H9 (cell line): ENCODE data around the gene HYDIN. TPM values are rescaled to one million over a fixed set of nuclear protein-coding genes. Genes with fewer than 3 reads are reported as not detected.

Experiments
- DNase-seq: peaks from one replicate; pipeline ENCODE4 v3.0.0-alpha.2; 2017
- H2AFZ ChIP-seq: one replicate; pipeline ENCODE4 v1.6.1; 2013; ENCODE audit warnings: mild to moderate bottlenecking, low read length, control low read depth, moderate library complexity
- H2AK5ac ChIP-seq: 2 replicates; pipeline ENCODE4 v1.6.1; 2013; ENCODE audit warnings: low read length, control low read depth, mixed read lengths; ENCODE audit not compliant: insufficient read length
- H2BK120ac ChIP-seq: one replicate; pipeline ENCODE4 v1.6.1; 2013; ENCODE audit warnings: low read depth, mild to moderate bottlenecking, low read length, control low read depth, inconsistent platforms; ENCODE audit not compliant: poor library complexity, severe bottlenecking
- H2BK12ac ChIP-seq: 2 replicates; pipeline ENCODE4 v1.6.1; 2013; ENCODE audit warnings: low read length, control low read depth, mixed read lengths, low read depth; ENCODE audit not compliant: insufficient read length
- H2BK15ac ChIP-seq: 2 replicates; pipeline ENCODE4 v1.6.1; 2013; ENCODE audit warnings: low read depth, low read length, control low read depth
- H2BK20ac ChIP-seq: one replicate; pipeline ENCODE4 v1.6.1; 2013; ENCODE audit warnings: low read depth, mild to moderate bottlenecking, low read length, control low read depth, inconsistent platforms; ENCODE audit not compliant: poor library complexity, severe bottlenecking
- H2BK5ac ChIP-seq: 2 replicates; pipeline ENCODE4 v1.6.1; 2013; ENCODE audit warnings: low read length, control low read depth, mixed read lengths; ENCODE audit not compliant: insufficient read length
- H3K14ac ChIP-seq: 2 replicates; pipeline ENCODE4 v1.6.1; 2013; ENCODE audit warnings: low read length, control low read depth; ENCODE audit not compliant: insufficient read depth
- H3K18ac ChIP-seq: 2 replicates; pipeline ENCODE4 v1.6.1; 2013; ENCODE audit warnings: low read depth, mild to moderate bottlenecking, mixed read lengths, low read length, control low read depth; ENCODE audit not compliant: insufficient read length
- H3K23ac ChIP-seq: 2 replicates; pipeline ENCODE4 v1.6.1; 2013; ENCODE audit warnings: low read length, control low read depth, mixed read lengths, low read depth; ENCODE audit not compliant: insufficient read length
- H3K23me2 ChIP-seq: 2 replicates; pipeline ENCODE4 v1.6.1; 2013; ENCODE audit warnings: low read depth, mild to moderate bottlenecking, mixed read lengths, low read length, control low read depth; ENCODE audit not compliant: insufficient read length, poor library complexity, severe bottlenecking
- H3K27ac ChIP-seq: 2 replicates; pipeline ENCODE4 v1.5.1; 2013; ENCODE audit warnings: low read length, control low read depth, mixed read lengths, low read depth; ENCODE audit not compliant: insufficient read length
- H3K27me3 ChIP-seq: 2 replicates; pipeline ENCODE4 v1.6.1; 2013; ENCODE audit warnings: low read length, control low read depth, inconsistent platforms; ENCODE audit not compliant: insufficient read depth
- H3K4ac ChIP-seq: 2 replicates; pipeline ENCODE4 v1.6.1; 2013; ENCODE audit warnings: low read depth, mild to moderate bottlenecking, control low read depth, inconsistent platforms, low read length, moderate library complexity
- H3K4me1 ChIP-seq: 2 replicates; pipeline ENCODE4 v1.6.1; 2013; ENCODE audit warnings: low read length, control low read depth, inconsistent platforms; ENCODE audit not compliant: insufficient read depth
- H3K4me2 ChIP-seq: 2 replicates; pipeline ENCODE4 v1.6.1; 2013; ENCODE audit warnings: low read length, control low read depth, mixed read lengths; ENCODE audit not compliant: insufficient read length, insufficient read depth
- H3K56ac ChIP-seq: 2 replicates; pipeline ENCODE4 v1.6.1; 2013; ENCODE audit warnings: low read depth, mild to moderate bottlenecking, mixed read lengths, low read length, control low read depth; ENCODE audit not compliant: insufficient read length
- H3K79me1 ChIP-seq: 2 replicates; pipeline ENCODE4 v1.6.1; 2013; ENCODE audit warnings: low read depth, mild to moderate bottlenecking, moderate library complexity, low read length, control low read depth, inconsistent platforms; ENCODE audit not compliant: insufficient read depth, poor library complexity, severe bottlenecking
- H3K79me2 ChIP-seq: 2 replicates; pipeline ENCODE4 v1.6.1; 2013; ENCODE audit warnings: low read length, control low read depth, inconsistent platforms; ENCODE audit not compliant: insufficient read depth
- H3K9ac ChIP-seq: 2 replicates; pipeline ENCODE4 v1.6.1; 2013; ENCODE audit warnings: low read length, control low read depth, mixed read lengths; ENCODE audit not compliant: insufficient read length; ENCODE audit errors: extremely low read depth
- H3K9me3 ChIP-seq: one replicate; pipeline ENCODE4 v1.6.1; 2013; ENCODE audit warnings: low read depth, low read length, inconsistent platforms; ENCODE audit not compliant: control insufficient read depth
- H3T11ph ChIP-seq: one replicate; pipeline ENCODE4 v1.6.1; 2013; ENCODE audit warnings: mild to moderate bottlenecking, low read length, control low read depth, inconsistent platforms
- H4K20me1 ChIP-seq: one replicate; pipeline ENCODE4 v1.6.1; 2013; ENCODE audit not compliant: control insufficient read depth, insufficient read length, insufficient read depth
- H4K5ac ChIP-seq: 2 replicates; pipeline ENCODE4 v1.6.1; 2013; ENCODE audit warnings: low read depth, mild to moderate bottlenecking, mixed read lengths, low read length, control low read depth; ENCODE audit not compliant: insufficient read length
- H4K8ac ChIP-seq: replicated peaks from 2 replicates; pipeline ENCODE4 v1.6.1; 2013; ENCODE audit warnings: low read length, control low read depth, mixed read lengths, low read depth; ENCODE audit not compliant: insufficient read length
- H4K91ac ChIP-seq: 2 replicates; pipeline ENCODE4 v1.6.1; 2013; ENCODE audit warnings: low read depth, mild to moderate bottlenecking, moderate library complexity, mixed read lengths, low read length, control low read depth; ENCODE audit not compliant: insufficient read length
- H3K27ac Mint-ChIP-seq, 3 experiments: 2 replicates in 2 of 3; 3 replicates in 1 of 3; pipeline ENCODE4 v1.8.0; 2020 to 2021; ENCODE audit warnings: mixed read lengths in 3 of 3, mild to moderate bottlenecking in 1 of 3, moderate library complexity in 1 of 3
- H3K27me3 Mint-ChIP-seq: 2 replicates; pipeline ENCODE4 v1.8.0; 2021; ENCODE audit warnings: low read depth, mild to moderate bottlenecking, moderate library complexity, mixed read lengths
- H3K36me3 Mint-ChIP-seq, 3 experiments: 2 replicates in 2 of 3; 3 replicates in 1 of 3; pipeline ENCODE4 v1.8.0; 2020 to 2021; ENCODE audit warnings: low read depth in 3 of 3, mixed read lengths in 3 of 3; ENCODE audit not compliant: insufficient read depth in 1 of 3
- H3K4me1 Mint-ChIP-seq, 2 experiments: 2 replicates each; pipeline ENCODE4 v1.8.0; 2020; ENCODE audit warnings: mixed read lengths in 2 of 2
- H3K4me3 Mint-ChIP-seq, 2 experiments: 2 replicates in 1 of 2; 3 replicates in 1 of 2; pipeline ENCODE4 v1.8.0; 2020 to 2021; ENCODE audit warnings: mild to moderate bottlenecking in 2 of 2, mixed read lengths in 2 of 2, moderate library complexity in 1 of 2
- H3K9me3 Mint-ChIP-seq, 2 experiments: 2 replicates in 1 of 2; 3 replicates in 1 of 2; pipeline ENCODE4 v1.8.0; 2020; ENCODE audit warnings: mild to moderate bottlenecking in 2 of 2, mixed read lengths in 2 of 2, moderate library complexity in 1 of 2
- CTCF ChIP-seq: fragments of 200-600 bp; sonication (generic); conservative IDR thresholded peaks from 3 replicates; pipeline ENCODE4 v1.8.0; 2021; ENCODE audit warnings: antibody characterized with exemption, mild to moderate bottlenecking
- WGBS: extraction: QIAGEN DNeasy Blood & Tissue Kit; methylation state at CpG from one replicate; pipeline ENCODE4 v1.1.7; 2013; ENCODE audit warnings: missing lambda C conversion rate, low lambda C conversion rate, mixed read lengths; ENCODE audit not compliant: insufficient read length; ENCODE audit errors: extremely low coverage; 5-methylcytosine and 5-hydroxymethylcytosine counted together
- total RNA-seq: library from RNA; stranded (reverse); gene quantifications from 2 replicates; pipeline ENCODE4 v1.2.1, GENCODE V29; 2021

Gene HYDIN
- total RNA-seq, 1 experiment from 2014 or later, result 1.7 TPM

- H2BK12ac ChIP-seq, result no peak overlapping the region
- H2BK5ac ChIP-seq, result no peak overlapping the region
- Mint-ChIP-seq H3K4me3 (no peak overlapping the region), H3K36me3 (peaks cover 15 to 48% (median 27%) of the 10 kb centered on the region in 3 experiments), H3K27ac (no peak overlapping the region), H3K27me3 (peaks cover 2% of the 10 kb centered on the region; the same call in 1 of the 2 replicates), H3K4me1 (peaks cover 3 to 6% of the 10 kb centered on the region in 2 experiments), H3K9me3 (no peaks in the 10 kb centered on the region)
- no peak for DNase-seq
- H4K8ac ChIP-seq, result no peak overlapping the region
- no peak for TF ChIP-seq CTCF
- H3K4me2 ChIP-seq, result no peak overlapping the region
- H2BK20ac ChIP-seq, result no peak overlapping the region
- no peak overlapping the region for H2AK5ac ChIP-seq
- no peak overlapping the region for H3K56ac ChIP-seq
- H3K18ac ChIP-seq, result no peak overlapping the region
- H3K9ac ChIP-seq, result no peak overlapping the region
- H3K14ac ChIP-seq, result no peak overlapping the region
- H4K91ac ChIP-seq, result no peak overlapping the region
- no peaks in the 10 kb centered on the region for H4K20me1 ChIP-seq
- H2BK15ac ChIP-seq, result no peak overlapping the region
- H3K4ac ChIP-seq, result no peak overlapping the region
- no peak overlapping the region for H2AFZ ChIP-seq
- no peaks in the 10 kb centered on the region for H3K4me1 ChIP-seq
- no CpG with 5 or more reads among the region's 13 CpGs for WGBS
- H3K23me2 ChIP-seq, result no peaks in the 10 kb centered on the region
- H3K27me3 ChIP-seq, result no peaks in the 10 kb centered on the region
- H3K9me3 ChIP-seq, result no peaks in the 10 kb centered on the region
- H2BK120ac ChIP-seq, result no peak overlapping the region
- H3K79me1 ChIP-seq, result no peaks in the 10 kb centered on the region
- H3K27ac ChIP-seq, result no peak overlapping the region
- H3T11ph ChIP-seq, result no peak overlapping the region
- H3K79me2 ChIP-seq, result no peaks in the 10 kb centered on the region
- no peak overlapping the region for H3K23ac ChIP-seq
- H4K5ac ChIP-seq, result no peak overlapping the region
These were observed 456.3 kb downstream of the HYDIN start for GRCh38 chr16:70774261-70774660.
